H1 (cell line): ENCODE data around the gene SPACA7. TPM values are rescaled to one million over a fixed set of nuclear protein-coding genes. Genes with fewer than 3 reads are reported as not detected.

Experiments
- CTCF ChIA-PET: fragments of 300-600 bp; sonication (Branson Sonifier 250); formaldehyde crosslinking; loops from one replicate; lab custom pipeline; 2021; ENCODE audit not compliant: partially characterized antibody; lab: Charles Lee
- POLR2A ChIA-PET: fragments of 300-600 bp; sonication (Branson Sonifier 250); formaldehyde crosslinking; loops from one replicate; lab custom pipeline; 2021; ENCODE audit warnings: inconsistent platforms; ENCODE audit not compliant: partially characterized antibody; lab: Charles Lee
- DNase-seq, 2 experiments: peaks; one replicate each; pipeline versions ENCODE4 v3.0.0 to v3.0.0-alpha.2; 2010 to 2022; ENCODE audit warnings: low spot score in 2 of 2, low read depth in 1 of 2, mixed read lengths in 1 of 2
- FAIRE-seq: peaks from 2 replicates; lab custom pipeline; 2011; peaks lifted over from hg19 to GRCh38; lab: Jason Lieb, UNC
- H2AFZ ChIP-seq: 2 replicates; pipeline ENCODE4 v1.8.1; 2012; ENCODE audit warnings: low read length, inconsistent platforms
- H2AK5ac ChIP-seq: 2 replicates; pipeline ENCODE4 v1.6.1; 2013; ENCODE audit warnings: low read depth, low read length
- H2BK120ac ChIP-seq: replicated peaks from 2 replicates; pipeline ENCODE3; 2013; ENCODE audit warnings: low read depth, low read length, inconsistent platforms
- H2BK12ac ChIP-seq: 2 replicates; pipeline ENCODE4 v1.6.1; 2013; ENCODE audit warnings: low read depth, low read length
- H2BK15ac ChIP-seq: 2 replicates; pipeline ENCODE4 v1.6.1; 2013; ENCODE audit warnings: low read length
- H2BK20ac ChIP-seq: 2 replicates; pipeline ENCODE4 v1.6.1; 2013; ENCODE audit warnings: low read length
- H2BK5ac ChIP-seq: 2 replicates; pipeline ENCODE4 v1.6.1; 2013; ENCODE audit warnings: low read depth, low read length
- H3K14ac ChIP-seq: 2 replicates; pipeline ENCODE4 v1.6.1; 2013; ENCODE audit warnings: inconsistent platforms; ENCODE audit not compliant: insufficient read length
- H3K18ac ChIP-seq: 2 replicates; pipeline ENCODE4 v1.6.1; 2013; ENCODE audit warnings: low read length; ENCODE audit errors: extremely low read depth
- H3K23ac ChIP-seq: 2 replicates; pipeline ENCODE4 v1.6.1; 2013; ENCODE audit warnings: inconsistent platforms; ENCODE audit not compliant: insufficient read length
- H3K23me2 ChIP-seq: 2 replicates; pipeline ENCODE4 v1.6.1; 2013; ENCODE audit warnings: low read depth, low read length
- H3K27ac ChIP-seq: 2 replicates; pipeline ENCODE4 v1.6.1; 2011; ENCODE audit warnings: low read depth, low read length, inconsistent platforms
- H3K27me3 ChIP-seq, 4 experiments: replicated peaks in 1 of 4; 1 replicate in 1 of 4; 2 replicates in 3 of 4; pipeline versions ENCODE4 v1.6.1 to v1.8.1; 2011 to 2013; ENCODE audit warnings: low read length in 3 of 4, mild to moderate bottlenecking in 3 of 4, inconsistent platforms in 2 of 4, mixed read lengths in 2 of 4, moderate library complexity in 1 of 4; ENCODE audit not compliant: control insufficient read depth in 3 of 4, insufficient read depth in 3 of 4; ENCODE audit errors: extremely low read depth in 1 of 4
- H3K36me3 ChIP-seq, 4 experiments: 2 replicates each; pipeline versions ENCODE4 v1.6.1 to v1.8.1; 2011 to 2013; ENCODE audit warnings: mild to moderate bottlenecking in 4 of 4, low read length in 3 of 4, moderate library complexity in 2 of 4, control low read depth in 1 of 4, inconsistent platforms in 1 of 4; ENCODE audit not compliant: insufficient read depth in 4 of 4, control insufficient read depth in 2 of 4
- H3K4ac ChIP-seq: replicated peaks from 2 replicates; pipeline ENCODE3; 2013; ENCODE audit warnings: low read length, low read depth, mixed read lengths, inconsistent platforms; ENCODE audit not compliant: insufficient read length
- H3K4me1 ChIP-seq, 4 experiments: replicated peaks in 1 of 4; 1 replicate in 1 of 4; 2 replicates in 3 of 4; pipeline versions ENCODE4 v1.6.1 to v1.8.1; 2011 to 2013; ENCODE audit warnings: low read length in 3 of 4, inconsistent platforms in 2 of 4, mixed read lengths in 1 of 4; ENCODE audit not compliant: insufficient read depth in 4 of 4, control insufficient read depth in 3 of 4
- H3K4me2 ChIP-seq, 2 experiments: 2 replicates each; pipeline versions ENCODE4 v1.6.1 to v1.8.1; 2011 to 2013; ENCODE audit warnings: low read depth in 2 of 2, low read length in 2 of 2, control low read depth in 1 of 2, inconsistent platforms in 1 of 2, mild to moderate bottlenecking in 1 of 2; ENCODE audit not compliant: insufficient read depth in 1 of 2
- H3K4me3 ChIP-seq, 4 experiments: fragments of 200-600, 300-600 bp in 1 of 4; sonication (generic), shearing (Covaris generic), sonication (Bioruptor Twin) in 1 of 4; 2 replicates each; pipeline versions ENCODE4 v1.5.1 to v1.8.1; 2011 to 2016; ENCODE audit warnings: low read length in 4 of 4, low read depth in 3 of 4, control low read depth in 2 of 4, inconsistent platforms in 2 of 4, mild to moderate bottlenecking in 2 of 4, mixed read lengths in 1 of 4, moderate library complexity in 1 of 4; ENCODE audit not compliant: insufficient read depth in 2 of 4; ENCODE audit errors: extremely low read depth in 1 of 4
- H3K56ac ChIP-seq: replicated peaks from 2 replicates; pipeline ENCODE3; 2013; ENCODE audit warnings: low read depth, mild to moderate bottlenecking, mixed read lengths, low read length, inconsistent platforms; ENCODE audit not compliant: insufficient read length
- H3K79me1 ChIP-seq: 2 replicates; pipeline ENCODE4 v1.6.1; 2013; ENCODE audit warnings: low read depth, low read length, control low read depth
- H3K79me2 ChIP-seq, 2 experiments: 2 replicates each; pipeline versions ENCODE4 v1.6.1 to v1.8.1; 2012 to 2013; ENCODE audit warnings: low read length in 2 of 2, mild to moderate bottlenecking in 2 of 2, inconsistent platforms in 1 of 2; ENCODE audit not compliant: insufficient read depth in 2 of 2, control insufficient read depth in 1 of 2
- H3K9ac ChIP-seq, 4 experiments: replicated peaks in 1 of 4; 1 replicate in 1 of 4; 2 replicates in 3 of 4; pipeline versions ENCODE4 v1.6.1 to v1.8.1; 2011 to 2013; ENCODE audit warnings: low read depth in 3 of 4, low read length in 3 of 4, control low read depth in 2 of 4, mild to moderate bottlenecking in 2 of 4, moderate library complexity in 2 of 4, inconsistent platforms in 1 of 4; ENCODE audit errors: extremely low read depth in 1 of 4
- H3K9me3 ChIP-seq, 2 experiments: 2 replicates each; pipeline versions ENCODE4 v1.6.1 to v1.8.1; 2012 to 2013; ENCODE audit warnings: mild to moderate bottlenecking in 2 of 2, moderate library complexity in 2 of 2, control low read depth in 1 of 2, inconsistent platforms in 1 of 2, low read depth in 1 of 2, low read length in 1 of 2, mixed read lengths in 1 of 2; ENCODE audit not compliant: insufficient read depth in 2 of 2
- H4K20me1 ChIP-seq, 2 experiments: replicated peaks in 1 of 2; 2 replicates each; pipeline versions ENCODE3 to v1.8.1; 2011 to 2013; ENCODE audit warnings: inconsistent platforms in 2 of 2, low read length in 2 of 2, mild to moderate bottlenecking in 1 of 2; ENCODE audit not compliant: insufficient read depth in 2 of 2, control insufficient read depth in 1 of 2
- H4K5ac ChIP-seq: 2 replicates; pipeline ENCODE4 v1.6.1; 2013; ENCODE audit warnings: low read length, low read depth, mixed read lengths, inconsistent platforms; ENCODE audit not compliant: insufficient read length
- H4K8ac ChIP-seq: 2 replicates; pipeline ENCODE4 v1.8.0; 2013; ENCODE audit warnings: mild to moderate bottlenecking, moderate library complexity, low read length, inconsistent platforms; ENCODE audit not compliant: insufficient read depth; ENCODE audit errors: extremely low read depth
- H4K91ac ChIP-seq: replicated peaks from 2 replicates; pipeline ENCODE3; 2013; ENCODE audit warnings: low read length, mixed read lengths, inconsistent platforms; ENCODE audit not compliant: insufficient read length
- POLR2AphosphoS5 ChIP-seq: IDR thresholded peaks from 2 replicates; pipeline ENCODE4 v1.6.1; 2011; ENCODE audit warnings: low read depth, low read length
- RXRA ChIP-seq: IDR thresholded peaks from 2 replicates; pipeline ENCODE4 v1.6.1; 2011; ENCODE audit warnings: low read depth, mild to moderate bottlenecking, low read length, moderate library complexity; ENCODE audit not compliant: insufficient read depth
- SRF ChIP-seq: IDR thresholded peaks from 2 replicates; pipeline ENCODE4 v1.6.1; 2011; ENCODE audit warnings: mild to moderate bottlenecking, low read depth, low read length, moderate library complexity
- WGBS, 2 experiments: shearing (Covaris generic) in 1 of 2; methylation state at CpG; one replicate each; pipeline versions ENCODE4 v1.1.6 to v1.1.7; 2013 to 2015; ENCODE audit warnings: low lambda C conversion rate in 2 of 2, mixed read lengths in 2 of 2, inconsistent platforms in 1 of 2, low coverage in 1 of 2, missing lambda C conversion rate in 1 of 2; ENCODE audit not compliant: insufficient replicate concordance in 2 of 2, insufficient coverage in 1 of 2, insufficient read length in 1 of 2; ENCODE audit errors: extremely low coverage in 1 of 2, missing lambda C conversion rate in 1 of 2; 5-methylcytosine and 5-hydroxymethylcytosine counted together
- polyA plus RNA-seq, 7 experiments: library from polyadenylated mRNA; depleted of rRNA in 3 of 7; stranded (reverse) in 5 of 7; unstranded in 2 of 7; fragments of >200 nt in 5 of 7; fragments of 200-250 nt in 2 of 7; gene quantifications; 1 replicate in 5 of 7; 2 replicates in 1 of 7; 4 replicates in 1 of 7; pipeline versions ENCODE4 v1.2.1 to v1.2.3, GENCODE V29; 2011 to 2013; ENCODE audit warnings: missing spikeins in 2 of 7, mixed read lengths in 2 of 7
- total RNA-seq: library from RNA; stranded (reverse); fragmentation: NEBNext Ultra II Directional; extraction: Animal tissue kit (Norgen Biotek cat#: 25700); gene quantifications from 2 replicates; pipeline ENCODE4 v1.2.1, GENCODE V29; 2021
- TF ChIP-seq, protein P1 (sequence below), 3 experiments: IDR thresholded peaks; 1 replicate in 2 of 3; 2 replicates in 1 of 3; pipeline versions ENCODE4 v1.5.1 to v1.6.1; 2011; ENCODE audit warnings: low read length in 3 of 3, mild to moderate bottlenecking in 3 of 3, inconsistent platforms in 2 of 3, low read depth in 1 of 3, moderate library complexity in 1 of 3; ENCODE audit not compliant: insufficient read depth in 1 of 3; ENCODE audit errors: control extremely low read depth in 1 of 3

SPACA7 gene
- total and polyA plus RNA-seq, 2 of the 8 experiments (the other 6 are each of a cell fraction or from before 2014, with no cell fraction given): not detected

DNA sequence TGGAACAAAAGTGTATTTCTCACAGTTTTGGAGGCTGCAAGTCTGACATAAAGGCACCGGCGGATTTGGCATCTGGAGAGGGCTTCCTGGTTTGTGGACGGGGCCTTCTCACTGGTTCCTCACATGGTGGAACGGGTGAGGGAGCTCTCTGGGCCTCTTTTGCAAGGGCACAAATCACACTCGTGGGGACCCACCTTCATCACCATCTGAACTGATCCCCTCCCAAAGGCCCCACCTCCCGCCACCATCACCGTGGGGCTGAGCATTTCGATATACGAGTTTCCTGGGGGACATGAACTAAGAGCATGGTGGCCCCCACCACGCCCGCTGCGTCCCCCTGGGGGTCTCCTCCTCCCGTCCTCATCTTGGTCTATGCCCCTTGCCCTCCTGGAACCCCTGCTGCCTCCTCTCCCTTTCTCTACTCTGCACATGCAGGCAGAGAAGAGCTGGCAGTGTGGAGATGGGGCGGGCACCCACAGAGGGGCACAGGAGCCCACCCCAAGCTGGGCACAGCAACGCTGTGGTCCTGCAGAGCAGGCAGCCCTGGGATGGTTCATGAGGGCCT lies 20.8 kb upstream of the SPACA7 start:
- 92% methylated on average over 15 of the region's 15 CpGs; no CpG with 5 or more reads in 1 of the 2 experiments for WGBS, 2 experiments
- CTCF ChIA-PET: no interaction called here
- H2BK5ac ChIP-seq: no peak overlapping the region

More for the DNA sequence above, 20.8 kb upstream of the SPACA7 start:
- DNase-seq (no peak), FAIRE-seq (no peak)
- H3K4ac ChIP-seq: no peak overlapping the region
- H2BK15ac ChIP-seq: no peak overlapping the region
- H2AFZ ChIP-seq: no peak overlapping the region
- H3K23ac ChIP-seq: no peak overlapping the region
- peaks cover 0 to 7% of the 10 kb centered on the region in 2 experiments for H4K20me1 ChIP-seq
- peaks cover 0 to 7% (median 0%) of the 10 kb centered on the region in 4 experiments; a peak in 3 of 7 replicates for H3K27me3 ChIP-seq
- no peak overlapping the region for H3K18ac ChIP-seq
- H3K27ac ChIP-seq: no peak overlapping the region
- POLR2A ChIA-PET: no interaction called here
- no peaks in the 10 kb centered on the region; a peak in 1 of 8 replicates for H3K36me3 ChIP-seq
- no peaks in the 10 kb centered on the region for H3K79me1 ChIP-seq
- peaks cover 9% of the 10 kb centered on the region; the same call in 1 of the 2 replicates for H3K23me2 ChIP-seq
- peaks cover 0 to 3% of the 10 kb centered on the region in 2 experiments; a peak in 1 of 4 replicates for H3K79me2 ChIP-seq
- H3K4me3 ChIP-seq: no peak overlapping the region
- H4K91ac ChIP-seq: no peak overlapping the region
- no peak overlapping the region for H2BK12ac ChIP-seq
- H3K4me2 ChIP-seq: no peak overlapping the region
- peaks cover 2 to 19% (median 11%) of the 10 kb centered on the region in 4 experiments; a peak in 6 of 7 replicates for H3K4me1 ChIP-seq
- no peak overlapping the region for H3K56ac ChIP-seq
- H4K5ac ChIP-seq: no peak overlapping the region
- no peak overlapping the region for H2AK5ac ChIP-seq
- no peak overlapping the region for H2BK20ac ChIP-seq
- TF ChIP-seq POLR2AphosphoS5: no peak
- TF ChIP-seq, protein P1, sequence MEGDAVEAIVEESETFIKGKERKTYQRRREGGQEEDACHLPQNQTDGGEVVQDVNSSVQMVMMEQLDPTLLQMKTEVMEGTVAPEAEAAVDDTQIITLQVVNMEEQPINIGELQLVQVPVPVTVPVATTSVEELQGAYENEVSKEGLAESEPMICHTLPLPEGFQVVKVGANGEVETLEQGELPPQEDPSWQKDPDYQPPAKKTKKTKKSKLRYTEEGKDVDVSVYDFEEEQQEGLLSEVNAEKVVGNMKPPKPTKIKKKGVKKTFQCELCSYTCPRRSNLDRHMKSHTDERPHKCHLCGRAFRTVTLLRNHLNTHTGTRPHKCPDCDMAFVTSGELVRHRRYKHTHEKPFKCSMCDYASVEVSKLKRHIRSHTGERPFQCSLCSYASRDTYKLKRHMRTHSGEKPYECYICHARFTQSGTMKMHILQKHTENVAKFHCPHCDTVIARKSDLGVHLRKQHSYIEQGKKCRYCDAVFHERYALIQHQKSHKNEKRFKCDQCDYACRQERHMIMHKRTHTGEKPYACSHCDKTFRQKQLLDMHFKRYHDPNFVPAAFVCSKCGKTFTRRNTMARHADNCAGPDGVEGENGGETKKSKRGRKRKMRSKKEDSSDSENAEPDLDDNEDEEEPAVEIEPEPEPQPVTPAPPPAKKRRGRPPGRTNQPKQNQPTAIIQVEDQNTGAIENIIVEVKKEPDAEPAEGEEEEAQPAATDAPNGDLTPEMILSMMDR (IDR thresholded peaks at IDR 0.05; ENCODE audit: control extremely low read depth in 1 of 3, insufficient read depth in 1 of 3, low read depth in 1 of 3, low read length in 3 of 3): no peak
- TF ChIP-seq SRF: no peak
- TF ChIP-seq RXRA: no peak
- no peak overlapping the region for H3K9ac ChIP-seq
- H2BK120ac ChIP-seq: no peak overlapping the region
- no peak overlapping the region for H3K14ac ChIP-seq
- no peaks in the 10 kb centered on the region; a peak in 1 of 4 replicates for H3K9me3 ChIP-seq
- no peak overlapping the region for H4K8ac ChIP-seq
